H1 (cell line): ENCODE data around the gene SEC61A1. TPM values are rescaled to one million over a fixed set of nuclear protein-coding genes. Genes with fewer than 3 reads are reported as not detected.

ENCODE experiments used
- CTCF ChIA-PET: fragments of 300-600 bp; sonication (Branson Sonifier 250); formaldehyde crosslinking; loops from one replicate; lab custom pipeline; 2021; ENCODE audit not compliant: partially characterized antibody; lab: Charles Lee
- POLR2A ChIA-PET: fragments of 300-600 bp; sonication (Branson Sonifier 250); formaldehyde crosslinking; loops from one replicate; lab custom pipeline; 2021; ENCODE audit warnings: inconsistent platforms; ENCODE audit not compliant: partially characterized antibody; lab: Charles Lee
- DNase-seq, 2 experiments: peaks; one replicate each; pipeline versions ENCODE4 v3.0.0 to v3.0.0-alpha.2; 2010 to 2022; ENCODE audit warnings: low spot score in 2 of 2, low read depth in 1 of 2, mixed read lengths in 1 of 2
- FAIRE-seq: peaks from 2 replicates; lab custom pipeline; 2011; peaks lifted over from hg19 to GRCh38; lab: Jason Lieb, UNC
- H2AFZ ChIP-seq: 2 replicates; pipeline ENCODE4 v1.8.1; 2012; ENCODE audit warnings: low read length, inconsistent platforms
- H2AK5ac ChIP-seq: 2 replicates; pipeline ENCODE4 v1.6.1; 2013; ENCODE audit warnings: low read depth, low read length
- H2BK120ac ChIP-seq: replicated peaks from 2 replicates; pipeline ENCODE3; 2013; ENCODE audit warnings: low read depth, low read length, inconsistent platforms
- H2BK12ac ChIP-seq: 2 replicates; pipeline ENCODE4 v1.6.1; 2013; ENCODE audit warnings: low read depth, low read length
- H2BK15ac ChIP-seq: 2 replicates; pipeline ENCODE4 v1.6.1; 2013; ENCODE audit warnings: low read length
- H2BK20ac ChIP-seq: 2 replicates; pipeline ENCODE4 v1.6.1; 2013; ENCODE audit warnings: low read length
- H2BK5ac ChIP-seq: 2 replicates; pipeline ENCODE4 v1.6.1; 2013; ENCODE audit warnings: low read depth, low read length
- H3K14ac ChIP-seq: 2 replicates; pipeline ENCODE4 v1.6.1; 2013; ENCODE audit warnings: inconsistent platforms; ENCODE audit not compliant: insufficient read length
- H3K18ac ChIP-seq: 2 replicates; pipeline ENCODE4 v1.6.1; 2013; ENCODE audit warnings: low read length; ENCODE audit errors: extremely low read depth
- H3K23ac ChIP-seq: 2 replicates; pipeline ENCODE4 v1.6.1; 2013; ENCODE audit warnings: inconsistent platforms; ENCODE audit not compliant: insufficient read length
- H3K23me2 ChIP-seq: 2 replicates; pipeline ENCODE4 v1.6.1; 2013; ENCODE audit warnings: low read depth, low read length
- H3K27ac ChIP-seq: 2 replicates; pipeline ENCODE4 v1.6.1; 2011; ENCODE audit warnings: low read depth, low read length, inconsistent platforms
- H3K27me3 ChIP-seq, 4 experiments: replicated peaks in 1 of 4; 1 replicate in 1 of 4; 2 replicates in 3 of 4; pipeline versions ENCODE4 v1.6.1 to v1.8.1; 2011 to 2013; ENCODE audit warnings: low read length in 3 of 4, mild to moderate bottlenecking in 3 of 4, inconsistent platforms in 2 of 4, mixed read lengths in 2 of 4, moderate library complexity in 1 of 4; ENCODE audit not compliant: control insufficient read depth in 3 of 4, insufficient read depth in 3 of 4; ENCODE audit errors: extremely low read depth in 1 of 4
- H3K36me3 ChIP-seq, 4 experiments: 2 replicates each; pipeline versions ENCODE4 v1.6.1 to v1.8.1; 2011 to 2013; ENCODE audit warnings: mild to moderate bottlenecking in 4 of 4, low read length in 3 of 4, moderate library complexity in 2 of 4, control low read depth in 1 of 4, inconsistent platforms in 1 of 4; ENCODE audit not compliant: insufficient read depth in 4 of 4, control insufficient read depth in 2 of 4
- H3K4ac ChIP-seq: replicated peaks from 2 replicates; pipeline ENCODE3; 2013; ENCODE audit warnings: low read length, low read depth, mixed read lengths, inconsistent platforms; ENCODE audit not compliant: insufficient read length
- H3K4me1 ChIP-seq, 4 experiments: replicated peaks in 1 of 4; 1 replicate in 1 of 4; 2 replicates in 3 of 4; pipeline versions ENCODE4 v1.6.1 to v1.8.1; 2011 to 2013; ENCODE audit warnings: low read length in 3 of 4, inconsistent platforms in 2 of 4, mixed read lengths in 1 of 4; ENCODE audit not compliant: insufficient read depth in 4 of 4, control insufficient read depth in 3 of 4
- H3K4me2 ChIP-seq, 2 experiments: 2 replicates each; pipeline versions ENCODE4 v1.6.1 to v1.8.1; 2011 to 2013; ENCODE audit warnings: low read depth in 2 of 2, low read length in 2 of 2, control low read depth in 1 of 2, inconsistent platforms in 1 of 2, mild to moderate bottlenecking in 1 of 2; ENCODE audit not compliant: insufficient read depth in 1 of 2
- H3K4me3 ChIP-seq, 4 experiments: fragments of 200-600, 300-600 bp in 1 of 4; sonication (generic), shearing (Covaris generic), sonication (Bioruptor Twin) in 1 of 4; 2 replicates each; pipeline versions ENCODE4 v1.5.1 to v1.8.1; 2011 to 2016; ENCODE audit warnings: low read length in 4 of 4, low read depth in 3 of 4, control low read depth in 2 of 4, inconsistent platforms in 2 of 4, mild to moderate bottlenecking in 2 of 4, mixed read lengths in 1 of 4, moderate library complexity in 1 of 4; ENCODE audit not compliant: insufficient read depth in 2 of 4; ENCODE audit errors: extremely low read depth in 1 of 4
- H3K56ac ChIP-seq: replicated peaks from 2 replicates; pipeline ENCODE3; 2013; ENCODE audit warnings: low read depth, mild to moderate bottlenecking, mixed read lengths, low read length, inconsistent platforms; ENCODE audit not compliant: insufficient read length
- H3K79me1 ChIP-seq: 2 replicates; pipeline ENCODE4 v1.6.1; 2013; ENCODE audit warnings: low read depth, low read length, control low read depth
- H3K79me2 ChIP-seq, 2 experiments: 2 replicates each; pipeline versions ENCODE4 v1.6.1 to v1.8.1; 2012 to 2013; ENCODE audit warnings: low read length in 2 of 2, mild to moderate bottlenecking in 2 of 2, inconsistent platforms in 1 of 2; ENCODE audit not compliant: insufficient read depth in 2 of 2, control insufficient read depth in 1 of 2
- H3K9ac ChIP-seq, 4 experiments: replicated peaks in 1 of 4; 1 replicate in 1 of 4; 2 replicates in 3 of 4; pipeline versions ENCODE4 v1.6.1 to v1.8.1; 2011 to 2013; ENCODE audit warnings: low read depth in 3 of 4, low read length in 3 of 4, control low read depth in 2 of 4, mild to moderate bottlenecking in 2 of 4, moderate library complexity in 2 of 4, inconsistent platforms in 1 of 4; ENCODE audit errors: extremely low read depth in 1 of 4
- H3K9me3 ChIP-seq, 2 experiments: 2 replicates each; pipeline versions ENCODE4 v1.6.1 to v1.8.1; 2012 to 2013; ENCODE audit warnings: mild to moderate bottlenecking in 2 of 2, moderate library complexity in 2 of 2, control low read depth in 1 of 2, inconsistent platforms in 1 of 2, low read depth in 1 of 2, low read length in 1 of 2, mixed read lengths in 1 of 2; ENCODE audit not compliant: insufficient read depth in 2 of 2
- H4K20me1 ChIP-seq, 2 experiments: replicated peaks in 1 of 2; 2 replicates each; pipeline versions ENCODE3 to v1.8.1; 2011 to 2013; ENCODE audit warnings: inconsistent platforms in 2 of 2, low read length in 2 of 2, mild to moderate bottlenecking in 1 of 2; ENCODE audit not compliant: insufficient read depth in 2 of 2, control insufficient read depth in 1 of 2
- H4K5ac ChIP-seq: 2 replicates; pipeline ENCODE4 v1.6.1; 2013; ENCODE audit warnings: low read length, low read depth, mixed read lengths, inconsistent platforms; ENCODE audit not compliant: insufficient read length
- H4K8ac ChIP-seq: 2 replicates; pipeline ENCODE4 v1.8.0; 2013; ENCODE audit warnings: mild to moderate bottlenecking, moderate library complexity, low read length, inconsistent platforms; ENCODE audit not compliant: insufficient read depth; ENCODE audit errors: extremely low read depth
- H4K91ac ChIP-seq: replicated peaks from 2 replicates; pipeline ENCODE3; 2013; ENCODE audit warnings: low read length, mixed read lengths, inconsistent platforms; ENCODE audit not compliant: insufficient read length
- ASH2L ChIP-seq: fragments of 200-600, 300-600 bp; sonication (generic); IDR thresholded peaks from one replicate; pipeline ENCODE4 v1.7.1; 2017; ENCODE audit warnings: low read length
- CEBPB ChIP-seq: IDR thresholded peaks from 2 replicates; pipeline ENCODE4 v1.6.1; 2012; ENCODE audit warnings: low read depth, low read length
- JUND ChIP-seq: IDR thresholded peaks from 2 replicates; pipeline ENCODE4 v1.6.1; 2011; ENCODE audit warnings: mild to moderate bottlenecking, improper control_type of control experiment, low read length
- POLR2AphosphoS5 ChIP-seq: IDR thresholded peaks from 2 replicates; pipeline ENCODE4 v1.6.1; 2011; ENCODE audit warnings: low read depth, low read length
- RNF2 ChIP-seq: fragments of 200-900, 300-1000 bp; sonication (generic); IDR thresholded peaks from 2 replicates; pipeline ENCODE4 v1.7.1; 2016; ENCODE audit warnings: borderline replicate concordance, low read depth, mild to moderate bottlenecking, antibody characterized with exemption, low read length; ENCODE audit not compliant: poor library complexity, severe bottlenecking; ENCODE audit errors: missing control alignments
- SIX5 ChIP-seq: IDR thresholded peaks from 2 replicates; pipeline ENCODE4 v1.6.1; 2011; ENCODE audit warnings: mild to moderate bottlenecking, low read depth, low read length
- TAF1 ChIP-seq: IDR thresholded peaks from 2 replicates; pipeline ENCODE4 v1.6.1; 2011; ENCODE audit warnings: mild to moderate bottlenecking, low read depth, low read length
- WGBS, 2 experiments: shearing (Covaris generic) in 1 of 2; methylation state at CpG; one replicate each; pipeline versions ENCODE4 v1.1.6 to v1.1.7; 2013 to 2015; ENCODE audit warnings: low lambda C conversion rate in 2 of 2, mixed read lengths in 2 of 2, inconsistent platforms in 1 of 2, low coverage in 1 of 2, missing lambda C conversion rate in 1 of 2; ENCODE audit not compliant: insufficient replicate concordance in 2 of 2, insufficient coverage in 1 of 2, insufficient read length in 1 of 2; ENCODE audit errors: extremely low coverage in 1 of 2, missing lambda C conversion rate in 1 of 2; 5-methylcytosine and 5-hydroxymethylcytosine counted together
- polyA plus RNA-seq, 7 experiments: library from polyadenylated mRNA; depleted of rRNA in 3 of 7; stranded (reverse) in 5 of 7; unstranded in 2 of 7; fragments of >200 nt in 5 of 7; fragments of 200-250 nt in 2 of 7; gene quantifications; 1 replicate in 5 of 7; 2 replicates in 1 of 7; 4 replicates in 1 of 7; pipeline versions ENCODE4 v1.2.1 to v1.2.3, GENCODE V29; 2011 to 2013; ENCODE audit warnings: missing spikeins in 2 of 7, mixed read lengths in 2 of 7
- total RNA-seq: library from RNA; stranded (reverse); fragmentation: NEBNext Ultra II Directional; extraction: Animal tissue kit (Norgen Biotek cat#: 25700); gene quantifications from 2 replicates; pipeline ENCODE4 v1.2.1, GENCODE V29; 2021
- TF ChIP-seq, protein P1 (sequence below): IDR thresholded peaks from 2 replicates; pipeline ENCODE4 v1.6.1; 2012; ENCODE audit warnings: low read length, inconsistent platforms
- TF ChIP-seq, protein P2 (sequence below): IDR thresholded peaks from 2 replicates; pipeline ENCODE4 v1.6.1; 2012; ENCODE audit warnings: inconsistent platforms

SEC61A1 gene
- total and polyA plus RNA-seq, 2 of the 8 experiments (the other 6 are each of a cell fraction or from before 2014, with no cell fraction given) = 133 to 165 TPM

DNA sequence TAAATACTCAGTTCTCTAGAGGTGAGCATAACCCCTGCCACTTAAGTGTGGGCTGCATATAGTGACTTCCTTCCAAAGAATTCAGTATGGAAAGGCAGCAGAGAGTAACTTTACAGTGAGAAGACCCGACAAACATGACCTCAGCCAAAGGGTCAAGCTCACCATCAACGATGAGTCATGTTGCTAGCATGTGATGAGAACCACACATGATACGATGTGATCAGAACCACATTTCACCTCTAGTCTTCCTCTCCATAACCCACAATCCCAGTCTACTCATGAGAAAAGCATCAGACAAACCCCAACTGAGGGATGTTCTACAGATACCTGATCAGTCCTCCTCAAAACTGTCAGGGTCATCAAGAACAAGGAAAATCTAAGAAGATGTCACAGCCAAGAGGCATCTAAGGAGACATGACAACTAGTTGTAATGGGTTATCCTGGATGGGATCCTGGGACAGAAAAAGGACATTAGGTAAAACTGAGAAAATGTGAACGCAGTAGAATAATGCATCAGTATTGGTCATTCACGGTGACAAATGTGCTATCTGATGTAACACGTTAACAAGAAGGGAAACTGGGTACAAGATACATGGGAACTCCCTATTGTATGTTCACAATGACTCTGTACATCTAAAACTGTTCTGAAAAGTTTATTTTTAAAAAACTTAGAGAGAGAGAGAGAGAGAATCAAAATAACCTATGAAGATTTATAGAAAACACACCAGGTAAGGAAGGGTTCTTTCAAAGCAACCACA is 28.3 kb downstream of the SEC61A1 start:
- H2BK20ac ChIP-seq = no peak overlapping the region
- POLR2A ChIA-PET = interaction anchor here (0.7 to 1.4 kb wide), 2 partner anchors 8 to 39 kb away, joined by 3 read pairs; no protein-coding TSS in a partner anchor
- DNase-seq = no peak
- H3K18ac ChIP-seq = no peak overlapping the region
- H3K4me1 ChIP-seq = peaks cover 0 to 18% (median 11%) of the 10 kb centered on the region in 4 experiments; a peak in 5 of 7 replicates
- H3K27me3 ChIP-seq = peaks cover 0 to 9% (median 4%) of the 10 kb centered on the region in 4 experiments; a peak in 5 of 7 replicates
- peaks cover 7 to 56% (median 35%) of the 10 kb centered on the region in 4 experiments for H3K36me3 ChIP-seq
- no peak overlapping the region for H3K14ac ChIP-seq
- CTCF ChIA-PET = interaction anchor here (1.1 to 2.2 kb wide), 5 partner anchors 12 to 53 kb away, joined by 3 to 11 read pairs (median 5); no protein-coding TSS in a partner anchor
- no peak overlapping the region for H2BK15ac ChIP-seq
- H3K23ac ChIP-seq = no peak overlapping the region
- H3K4ac ChIP-seq = no peak overlapping the region
- no peak overlapping the region for H2AK5ac ChIP-seq
- H2BK5ac ChIP-seq = no peak overlapping the region
- H3K9me3 ChIP-seq = no peaks in the 10 kb centered on the region
- peaks cover 9% of the 10 kb centered on the region; the same call in 1 of the 2 replicates for H3K23me2 ChIP-seq
- H3K56ac ChIP-seq = no peak overlapping the region
- no peaks in the 10 kb centered on the region for H3K79me2 ChIP-seq
- H3K9ac ChIP-seq = no peak overlapping the region
- H2BK120ac ChIP-seq = no peak overlapping the region
- H3K27ac ChIP-seq = no peak overlapping the region
- WGBS, 2 experiments = 92% methylated on average over 6 of the region's 6 CpGs; no CpG with 5 or more reads in 1 of the 2 experiments
- no peak overlapping the region for H3K4me3 ChIP-seq
- no peaks in the 10 kb centered on the region; the same call in 1 of the 2 replicates for H3K79me1 ChIP-seq
- no peak overlapping the region for H2AFZ ChIP-seq
- no peak overlapping the region for H4K91ac ChIP-seq
- H4K20me1 ChIP-seq = peaks cover 18 to 33% of the 10 kb centered on the region in 2 experiments
- TF ChIP-seq ASH2L (no peak), RNF2 (no peak), SIX5 (no peak), TAF1 (no peak), JUND (no peak), POLR2AphosphoS5 (no peak), CEBPB (no peak)
- TF ChIP-seq, protein P1, sequence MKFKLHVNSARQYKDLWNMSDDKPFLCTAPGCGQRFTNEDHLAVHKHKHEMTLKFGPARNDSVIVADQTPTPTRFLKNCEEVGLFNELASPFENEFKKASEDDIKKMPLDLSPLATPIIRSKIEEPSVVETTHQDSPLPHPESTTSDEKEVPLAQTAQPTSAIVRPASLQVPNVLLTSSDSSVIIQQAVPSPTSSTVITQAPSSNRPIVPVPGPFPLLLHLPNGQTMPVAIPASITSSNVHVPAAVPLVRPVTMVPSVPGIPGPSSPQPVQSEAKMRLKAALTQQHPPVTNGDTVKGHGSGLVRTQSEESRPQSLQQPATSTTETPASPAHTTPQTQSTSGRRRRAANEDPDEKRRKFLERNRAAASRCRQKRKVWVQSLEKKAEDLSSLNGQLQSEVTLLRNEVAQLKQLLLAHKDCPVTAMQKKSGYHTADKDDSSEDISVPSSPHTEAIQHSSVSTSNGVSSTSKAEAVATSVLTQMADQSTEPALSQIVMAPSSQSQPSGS = no peak
- TF ChIP-seq, protein P2, sequence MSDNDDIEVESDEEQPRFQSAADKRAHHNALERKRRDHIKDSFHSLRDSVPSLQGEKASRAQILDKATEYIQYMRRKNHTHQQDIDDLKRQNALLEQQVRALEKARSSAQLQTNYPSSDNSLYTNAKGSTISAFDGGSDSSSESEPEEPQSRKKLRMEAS = no peak
- H3K4me2 ChIP-seq = no peak overlapping the region
- H4K5ac ChIP-seq = no peak overlapping the region
- no peak for FAIRE-seq
- no peak overlapping the region for H4K8ac ChIP-seq
- H2BK12ac ChIP-seq = no peak overlapping the region
